Left hindlimb (tissue), 1 donor: ENCODE results near the gene PKD1.

Experiments used
- DNase-seq: peaks from one replicate; pipeline ENCODE4 v3.0.0-alpha.2; 2018

PKD1 gene

GRCh38 chr16:2135770-2136490, at the start of gene PKD1:
Gene PKD1, minus strand, starts transcription at chr16:2135898. Its CDS starts 209 bp downstream, at chr16:2135689.
- peak; percentile 93 for DNase-seq

DNA sequence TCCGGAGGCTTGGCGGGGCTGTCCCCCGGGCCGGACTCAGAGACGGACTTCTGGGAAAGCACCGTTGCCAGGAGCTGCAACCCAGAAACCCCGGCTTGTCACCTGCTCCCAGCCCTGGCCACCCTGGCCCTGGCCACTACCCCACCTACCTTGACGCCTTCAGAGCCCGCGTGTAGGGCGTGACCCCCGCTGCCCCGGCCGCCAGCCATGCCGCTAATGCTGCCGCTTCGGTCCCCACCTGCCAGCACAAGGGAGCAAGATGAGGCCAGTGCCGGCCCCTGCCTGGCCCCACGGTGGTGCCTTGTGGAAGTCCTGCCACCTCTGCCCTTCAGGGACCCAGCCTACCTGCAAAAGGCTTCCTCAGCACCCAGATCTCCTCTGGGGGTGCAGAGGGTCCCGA, 49.3 kb upstream of the PKD1 start:
- DNase-seq = no peak

- DNase-seq = no peak
These were observed 48.6 kb upstream of the PKD1 start for GRCh38 chr16:2184346-2184745.

DNA sequence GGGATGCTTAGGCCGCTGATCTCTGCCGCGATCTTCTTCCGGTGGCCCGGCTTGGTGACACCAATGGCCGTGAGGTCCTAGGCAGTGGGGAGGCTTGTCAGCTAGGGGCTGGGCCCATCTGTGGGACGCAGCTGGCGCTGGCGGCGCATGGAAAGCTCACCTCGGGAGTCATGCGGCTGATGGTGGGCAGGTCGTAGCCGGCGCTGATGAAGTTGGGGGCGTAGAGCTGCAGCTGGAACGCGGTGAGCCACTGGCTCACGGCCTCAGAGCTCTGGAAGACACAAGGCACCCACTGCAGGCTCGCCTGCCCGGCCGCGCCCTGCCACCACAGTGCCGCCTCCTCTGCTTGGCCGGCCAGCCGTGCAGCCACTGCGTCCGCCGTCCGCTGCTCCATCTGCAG, 48.0 kb upstream of the PKD1 start:
- no peak for DNase-seq

- no peak for DNase-seq
These were observed 46.3 kb upstream of the PKD1 start for GRCh38 chr16:2181952-2182351.

GRCh38 chr16:2180962-2181923, 45.5 kb upstream of the PKD1 start:
- DNase-seq = no peak

GRCh38 chr16:2180461-2180860, 44.8 kb upstream of the PKD1 start:
- no peak for DNase-seq

DNA sequence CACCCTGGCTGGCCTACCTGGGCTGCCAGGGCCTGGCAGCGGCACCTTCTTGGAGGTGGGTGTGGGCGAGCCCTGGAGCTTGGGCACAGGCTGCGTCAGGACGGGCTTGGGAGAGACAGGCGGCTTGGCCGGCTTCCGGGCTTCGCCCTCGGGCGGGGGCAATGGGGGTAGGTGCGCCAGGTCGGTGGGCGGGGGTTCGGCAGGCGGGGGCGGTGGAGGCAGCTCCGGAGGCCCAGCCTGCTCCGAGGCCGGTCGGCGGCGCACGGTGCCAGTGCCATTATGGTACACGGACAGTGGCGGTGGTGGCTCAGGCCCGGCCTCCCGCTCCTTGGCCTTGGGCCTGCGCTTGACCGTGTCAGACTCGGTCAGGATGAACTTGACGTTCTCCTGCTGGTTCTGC, 43.9 kb upstream of the PKD1 start:
- DNase-seq = no peak

- no peak for DNase-seq
These were observed 43.4 kb upstream of the PKD1 start for GRCh38 chr16:2179107-2179501.

DNA sequence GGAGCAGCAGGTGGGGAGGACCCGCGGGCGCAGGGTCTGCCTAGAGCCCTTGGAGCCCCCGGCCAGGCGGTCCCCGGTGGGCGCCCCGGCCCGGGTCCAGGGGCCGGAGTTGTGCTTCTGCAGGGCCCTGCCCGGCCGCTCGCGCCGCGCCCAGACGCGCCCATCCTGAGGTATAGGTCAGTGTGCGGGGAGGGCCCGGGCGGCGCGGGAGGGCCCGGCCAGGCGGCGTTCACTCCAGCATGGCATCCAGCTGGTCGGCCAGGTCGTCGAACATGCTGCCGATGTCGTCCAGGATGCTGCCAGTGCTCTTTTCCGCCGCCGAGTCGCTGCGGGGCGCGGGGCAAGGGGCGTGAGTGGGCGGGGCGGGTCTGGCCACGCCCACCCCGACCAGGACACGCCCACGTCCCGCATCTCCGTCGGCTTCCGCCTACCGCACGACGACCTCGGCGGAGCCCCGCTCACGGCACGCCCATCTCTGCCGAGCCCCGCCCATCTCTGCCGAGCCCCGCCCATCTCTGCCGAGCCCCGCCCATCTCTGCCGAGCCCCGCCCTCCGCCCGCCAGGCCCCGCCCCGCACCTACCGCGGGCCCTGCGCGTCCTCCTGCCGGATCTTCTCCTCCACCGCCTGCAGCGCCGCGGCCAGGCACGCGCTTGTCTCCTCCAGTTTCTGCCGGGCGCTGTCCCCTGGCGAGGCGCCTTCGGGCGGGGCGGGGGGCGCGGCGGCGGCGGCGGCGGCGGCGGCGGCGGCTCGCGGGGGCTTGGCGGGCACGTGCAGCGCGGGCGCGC, 42.8 kb upstream of the PKD1 start:
- DNase-seq = no peak

DNA sequence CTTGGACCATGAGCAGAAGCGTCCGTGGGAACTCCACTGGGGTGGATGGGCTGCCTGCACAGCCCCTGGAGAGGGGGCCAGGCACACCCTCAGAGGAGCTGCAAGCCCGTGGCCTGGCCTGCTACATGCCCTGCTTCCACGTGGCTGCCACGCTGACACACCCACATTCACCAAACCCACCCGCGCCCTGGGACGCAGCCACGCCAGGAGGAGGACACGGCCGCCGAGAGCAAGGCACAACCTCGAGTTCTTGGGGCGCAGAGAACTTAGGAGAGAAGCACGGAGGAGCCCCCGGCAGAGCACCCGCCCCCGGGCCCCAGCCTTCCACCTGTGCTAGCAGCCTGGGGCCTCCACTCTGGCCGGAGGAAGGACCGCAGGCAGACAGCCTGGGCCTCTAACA, 41.9 kb upstream of the PKD1 start:
- DNase-seq = no peak

- DNase-seq = no peak
These were observed 41.4 kb upstream of the PKD1 start for GRCh38 chr16:2177101-2177500.

DNA sequence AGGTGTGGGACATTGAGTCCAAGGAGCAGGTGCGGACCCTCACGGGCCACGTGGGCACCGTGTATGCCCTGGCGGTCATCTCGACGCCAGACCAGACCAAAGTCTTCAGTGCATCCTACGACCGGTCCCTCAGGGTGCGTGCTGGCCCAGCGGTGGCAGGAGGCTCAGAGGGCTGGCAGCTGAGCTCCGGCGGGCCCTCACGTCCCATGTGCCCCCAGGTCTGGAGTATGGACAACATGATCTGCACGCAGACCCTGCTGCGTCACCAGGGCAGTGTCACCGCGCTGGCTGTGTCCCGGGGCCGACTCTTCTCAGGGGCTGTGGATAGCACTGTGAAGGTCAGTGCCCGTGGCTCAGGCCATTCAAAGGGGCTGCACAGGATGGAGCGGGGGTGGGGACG, 40.3 kb upstream of the PKD1 start:
- DNase-seq = no peak

- no peak for DNase-seq
These were observed 39.8 kb upstream of the PKD1 start for GRCh38 chr16:2175454-2175853.

DNA sequence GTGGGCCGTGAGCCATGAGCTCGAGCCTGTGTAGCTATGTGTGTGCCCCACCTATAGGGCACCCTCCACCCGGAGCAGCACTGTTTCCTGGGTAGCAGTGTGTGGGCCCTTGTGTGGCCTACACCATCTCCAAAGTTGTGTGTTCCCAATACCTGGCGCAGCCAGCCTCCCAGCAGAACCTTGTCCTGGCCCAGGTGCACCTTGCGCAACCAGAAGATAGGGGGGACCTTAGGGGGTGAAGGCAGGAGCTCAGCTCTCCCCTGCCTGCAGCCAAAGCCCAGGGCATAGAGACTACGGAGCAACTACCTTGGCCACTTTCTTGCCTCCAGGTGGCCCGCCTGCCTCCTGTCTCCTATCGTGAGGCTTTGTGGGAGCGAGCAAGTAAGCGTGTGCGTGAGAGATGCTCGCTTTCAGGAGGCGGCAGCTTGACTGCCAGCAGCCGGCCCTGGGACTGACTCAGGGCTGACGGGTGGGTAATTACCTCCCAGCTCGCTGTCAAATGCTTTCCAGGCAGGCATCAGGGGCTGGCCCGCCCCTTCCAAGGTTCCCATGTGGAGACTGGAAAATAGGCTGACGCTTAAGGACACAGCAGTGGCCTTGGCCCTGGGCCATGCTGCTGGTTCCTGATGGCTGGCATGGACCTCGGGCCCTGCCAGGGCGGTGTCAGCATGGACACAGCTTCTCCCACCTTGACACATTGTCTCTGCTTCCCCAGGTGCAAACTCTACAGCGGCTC, 38.9 kb upstream of the PKD1 start:
- no peak for DNase-seq

- DNase-seq = no peak
These were observed 38.2 kb upstream of the PKD1 start for GRCh38 chr16:2173916-2174315.

- no peak for DNase-seq
These were observed 37.7 kb upstream of the PKD1 start for GRCh38 chr16:2173366-2173765.

DNA sequence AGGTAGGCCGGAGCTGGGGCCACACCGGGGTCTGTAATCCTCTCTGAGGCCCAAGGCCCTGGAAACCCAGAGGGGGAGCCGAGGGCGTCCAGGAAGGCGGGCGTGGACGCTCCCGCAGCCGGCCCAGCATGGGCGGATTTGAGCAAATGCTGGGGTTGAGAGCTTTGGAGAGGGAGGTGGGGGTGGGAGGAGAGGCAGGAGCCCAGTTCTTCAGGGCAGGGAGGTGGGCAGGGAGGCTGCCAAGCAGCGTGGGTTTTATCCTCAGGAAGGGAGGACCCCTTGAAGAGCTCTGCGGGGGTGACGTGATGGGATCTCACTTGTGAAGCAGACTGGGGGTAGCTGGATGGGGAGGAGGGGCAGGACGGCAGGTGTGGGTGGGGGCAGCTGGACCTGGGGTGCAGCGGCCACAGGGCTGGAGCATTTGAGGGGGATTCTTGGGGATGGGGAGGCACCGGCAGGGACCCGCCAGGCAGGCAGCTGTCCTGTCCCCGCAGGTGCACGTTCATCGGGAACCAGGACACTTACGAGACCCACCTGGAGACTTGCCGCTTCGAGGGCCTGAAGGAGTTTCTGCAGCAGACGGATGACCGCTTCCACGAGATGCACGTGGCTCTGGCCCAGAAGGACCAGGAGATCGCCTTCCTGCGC, 37.1 kb upstream of the PKD1 start:
- DNase-seq = no peak

DNA sequence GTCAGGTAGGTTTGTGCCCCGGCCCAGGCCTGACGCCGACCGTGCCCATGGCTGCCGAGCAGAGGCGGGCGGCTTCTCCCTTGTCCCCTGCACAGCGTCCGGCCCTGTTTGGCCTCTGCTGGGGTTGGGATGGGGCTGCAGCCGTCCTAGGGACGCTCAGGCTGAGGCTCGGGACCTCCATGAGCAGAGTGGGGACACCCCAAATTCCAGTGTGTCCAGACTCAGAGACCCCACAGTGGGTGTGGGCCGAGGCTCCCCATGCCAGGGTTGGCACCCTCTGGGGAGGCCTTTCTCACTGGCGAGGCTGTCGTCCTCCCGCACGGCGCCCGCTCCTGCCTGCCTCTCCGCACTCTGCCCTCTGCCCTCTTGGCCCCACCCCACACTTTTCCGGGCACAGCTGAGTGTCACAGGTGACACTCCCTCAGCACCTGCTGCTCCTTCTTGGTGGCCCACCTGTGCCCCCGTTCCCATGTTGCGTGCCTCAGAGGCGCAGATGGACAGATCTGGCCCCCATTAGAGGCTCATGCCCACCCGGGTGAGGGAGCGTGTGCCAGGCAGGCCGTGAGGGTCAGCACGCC, 36.0 kb upstream of the PKD1 start:
- DNase-seq = no peak

- DNase-seq = no peak
These were observed 35.1 kb upstream of the PKD1 start for GRCh38 chr16:2170587-2171435.

DNA sequence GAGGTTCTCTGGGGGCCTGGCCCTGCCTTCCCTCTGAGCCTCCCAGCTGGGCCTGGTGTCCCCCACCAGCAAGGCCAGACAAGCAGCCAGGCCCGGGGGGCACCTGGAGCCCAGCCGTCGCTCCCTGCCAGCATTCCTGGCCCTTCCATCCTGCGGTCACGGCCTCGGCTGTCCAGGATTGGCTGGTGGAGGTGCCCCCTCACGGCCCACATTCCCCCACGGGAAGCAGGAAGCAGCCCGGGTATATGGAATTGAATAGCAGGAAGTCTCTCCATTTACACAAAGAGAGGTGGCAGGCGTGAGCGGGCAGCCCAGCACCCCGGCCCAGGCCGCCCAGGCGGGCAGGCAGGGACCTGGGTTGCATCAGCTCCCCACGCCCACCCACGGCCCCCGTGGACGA, 34.4 kb upstream of the PKD1 start:
- no peak for DNase-seq
